ENCODE data around the gene NXPH1.

DNA sequence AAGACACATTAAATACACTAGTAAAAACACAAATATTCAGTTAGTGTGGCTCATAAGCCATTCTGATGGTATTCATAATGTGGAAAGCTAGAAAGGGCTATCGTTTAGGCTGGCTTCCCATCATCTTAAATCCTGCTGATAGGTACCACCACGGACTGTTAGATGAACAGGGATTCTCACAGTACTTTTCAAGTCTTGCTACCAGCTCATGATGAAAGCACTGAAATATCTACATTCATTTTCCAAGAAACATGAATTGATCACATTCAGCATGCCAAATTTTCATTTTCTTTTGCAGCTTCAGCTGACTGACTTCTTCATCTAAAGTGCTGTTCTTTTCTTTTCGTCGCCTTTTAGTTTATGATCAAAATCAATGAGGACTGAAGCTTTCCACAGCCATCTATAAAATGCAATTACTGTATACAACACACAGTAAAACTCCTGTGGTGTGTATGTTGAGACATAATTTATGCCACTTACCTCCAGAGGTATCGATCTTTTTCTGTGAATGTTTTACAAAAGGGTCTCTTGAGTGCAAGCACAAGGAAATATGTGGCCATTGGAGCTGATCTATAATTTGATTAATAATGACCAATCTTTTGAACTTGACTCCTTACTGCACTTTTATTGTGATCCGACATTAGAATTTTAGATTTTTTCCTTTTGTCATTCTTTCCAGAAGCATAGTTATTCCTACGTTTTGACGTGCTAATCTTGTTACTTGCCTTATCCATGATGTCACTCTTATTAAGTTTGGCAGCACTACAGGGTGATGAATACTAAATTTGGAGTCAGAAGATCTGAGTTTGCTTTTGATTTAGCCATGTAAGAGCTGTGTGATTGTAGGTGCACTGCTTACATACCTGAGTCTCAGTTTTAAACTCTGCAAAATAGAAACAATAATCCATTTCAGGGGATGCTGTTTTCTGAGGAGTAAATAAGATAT, 58.4 kb downstream of the NXPH1 start:
- TF ChIP-seq, protein P1, sequence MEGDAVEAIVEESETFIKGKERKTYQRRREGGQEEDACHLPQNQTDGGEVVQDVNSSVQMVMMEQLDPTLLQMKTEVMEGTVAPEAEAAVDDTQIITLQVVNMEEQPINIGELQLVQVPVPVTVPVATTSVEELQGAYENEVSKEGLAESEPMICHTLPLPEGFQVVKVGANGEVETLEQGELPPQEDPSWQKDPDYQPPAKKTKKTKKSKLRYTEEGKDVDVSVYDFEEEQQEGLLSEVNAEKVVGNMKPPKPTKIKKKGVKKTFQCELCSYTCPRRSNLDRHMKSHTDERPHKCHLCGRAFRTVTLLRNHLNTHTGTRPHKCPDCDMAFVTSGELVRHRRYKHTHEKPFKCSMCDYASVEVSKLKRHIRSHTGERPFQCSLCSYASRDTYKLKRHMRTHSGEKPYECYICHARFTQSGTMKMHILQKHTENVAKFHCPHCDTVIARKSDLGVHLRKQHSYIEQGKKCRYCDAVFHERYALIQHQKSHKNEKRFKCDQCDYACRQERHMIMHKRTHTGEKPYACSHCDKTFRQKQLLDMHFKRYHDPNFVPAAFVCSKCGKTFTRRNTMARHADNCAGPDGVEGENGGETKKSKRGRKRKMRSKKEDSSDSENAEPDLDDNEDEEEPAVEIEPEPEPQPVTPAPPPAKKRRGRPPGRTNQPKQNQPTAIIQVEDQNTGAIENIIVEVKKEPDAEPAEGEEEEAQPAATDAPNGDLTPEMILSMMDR (IDR thresholded peaks at IDR 0.05): no peak
- no peak for TF ChIP-seq POLR2A (IDR thresholded peaks at IDR 0.05)
